HL-60 (cell line): Measurements from ENCODE around the gene DUSP23.

Experiments used
- DNase-seq, 2 experiments: peaks; one replicate each; pipeline ENCODE4 v3.0.0-alpha.2; 2010 to 2020; ENCODE audit warnings: low read depth in 1 of 2, low spot score in 1 of 2
- H3K27ac ChIP-seq: fragments of 250-450 bp; sonication (Bioruptor Pico); replicated peaks from 2 replicates; pipeline ENCODE4 v1.5.1; 2020; ENCODE audit warnings: mild to moderate bottlenecking, moderate library complexity
- H3K27me3 ChIP-seq: fragments of 250-450 bp; sonication (Bioruptor Pico); 2 replicates; pipeline ENCODE4 v1.5.1; 2021; ENCODE audit warnings: mild to moderate bottlenecking, moderate library complexity; ENCODE audit not compliant: insufficient read depth, poor library complexity, severe bottlenecking
- H3K4me3 ChIP-seq: replicated peaks from 2 replicates; pipeline ENCODE4 v1.5.1; 2011; ENCODE audit warnings: mild to moderate bottlenecking, control low read depth, low read length; ENCODE audit not compliant: insufficient read depth
- GABPA ChIP-seq: IDR thresholded peaks from 2 replicates; pipeline ENCODE4 v1.6.1; 2012; ENCODE audit warnings: low read depth
- POLR2AphosphoS5 ChIP-seq: IDR thresholded peaks from 2 replicates; pipeline ENCODE4 v1.6.1; 2012; ENCODE audit warnings: low read depth
- SPI1 ChIP-seq: IDR thresholded peaks from 2 replicates; pipeline ENCODE4 v1.6.1; 2012; ENCODE audit warnings: low read depth, mild to moderate bottlenecking, borderline replicate concordance
- TF ChIP-seq, protein P1 (sequence below): IDR thresholded peaks from 2 replicates; pipeline ENCODE4 v1.6.1; 2012; ENCODE audit warnings: low read depth; ENCODE audit not compliant: insufficient replicate concordance
- TF ChIP-seq, protein P2 (sequence below): IDR thresholded peaks from one replicate; pipeline ENCODE4 v1.5.1; 2011; ENCODE audit warnings: low read length, control low read depth, inconsistent platforms; ENCODE audit not compliant: insufficient read depth

The DUSP23 gene

DNA sequence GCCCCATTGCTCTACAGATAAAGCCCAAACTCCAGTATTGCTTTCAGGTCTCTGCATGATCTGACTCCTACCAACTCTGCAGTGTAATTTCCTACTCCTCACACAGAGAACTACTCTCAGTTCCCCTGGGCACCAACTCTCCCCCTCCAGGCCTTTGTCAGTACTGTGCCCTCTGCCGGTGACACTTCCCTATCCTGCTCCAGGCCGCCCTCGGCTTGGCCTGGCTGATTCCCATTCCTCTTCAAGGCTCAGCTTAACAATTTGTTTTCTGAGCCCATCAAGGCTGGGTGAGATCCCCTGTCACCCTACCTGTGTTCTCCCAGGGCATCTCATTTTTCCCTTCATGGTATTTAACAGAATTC is 48.5 kb downstream of the DUSP23 start:
- TF ChIP-seq, protein P1, sequence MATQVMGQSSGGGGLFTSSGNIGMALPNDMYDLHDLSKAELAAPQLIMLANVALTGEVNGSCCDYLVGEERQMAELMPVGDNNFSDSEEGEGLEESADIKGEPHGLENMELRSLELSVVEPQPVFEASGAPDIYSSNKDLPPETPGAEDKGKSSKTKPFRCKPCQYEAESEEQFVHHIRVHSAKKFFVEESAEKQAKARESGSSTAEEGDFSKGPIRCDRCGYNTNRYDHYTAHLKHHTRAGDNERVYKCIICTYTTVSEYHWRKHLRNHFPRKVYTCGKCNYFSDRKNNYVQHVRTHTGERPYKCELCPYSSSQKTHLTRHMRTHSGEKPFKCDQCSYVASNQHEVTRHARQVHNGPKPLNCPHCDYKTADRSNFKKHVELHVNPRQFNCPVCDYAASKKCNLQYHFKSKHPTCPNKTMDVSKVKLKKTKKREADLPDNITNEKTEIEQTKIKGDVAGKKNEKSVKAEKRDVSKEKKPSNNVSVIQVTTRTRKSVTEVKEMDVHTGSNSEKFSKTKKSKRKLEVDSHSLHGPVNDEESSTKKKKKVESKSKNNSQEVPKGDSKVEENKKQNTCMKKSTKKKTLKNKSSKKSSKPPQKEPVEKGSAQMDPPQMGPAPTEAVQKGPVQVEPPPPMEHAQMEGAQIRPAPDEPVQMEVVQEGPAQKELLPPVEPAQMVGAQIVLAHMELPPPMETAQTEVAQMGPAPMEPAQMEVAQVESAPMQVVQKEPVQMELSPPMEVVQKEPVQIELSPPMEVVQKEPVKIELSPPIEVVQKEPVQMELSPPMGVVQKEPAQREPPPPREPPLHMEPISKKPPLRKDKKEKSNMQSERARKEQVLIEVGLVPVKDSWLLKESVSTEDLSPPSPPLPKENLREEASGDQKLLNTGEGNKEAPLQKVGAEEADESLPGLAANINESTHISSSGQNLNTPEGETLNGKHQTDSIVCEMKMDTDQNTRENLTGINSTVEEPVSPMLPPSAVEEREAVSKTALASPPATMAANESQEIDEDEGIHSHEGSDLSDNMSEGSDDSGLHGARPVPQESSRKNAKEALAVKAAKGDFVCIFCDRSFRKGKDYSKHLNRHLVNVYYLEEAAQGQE = no peak
- TF ChIP-seq POLR2AphosphoS5 (no peak), SPI1 (peak; percentile 69), GABPA (no peak)
- TF ChIP-seq, protein P2, sequence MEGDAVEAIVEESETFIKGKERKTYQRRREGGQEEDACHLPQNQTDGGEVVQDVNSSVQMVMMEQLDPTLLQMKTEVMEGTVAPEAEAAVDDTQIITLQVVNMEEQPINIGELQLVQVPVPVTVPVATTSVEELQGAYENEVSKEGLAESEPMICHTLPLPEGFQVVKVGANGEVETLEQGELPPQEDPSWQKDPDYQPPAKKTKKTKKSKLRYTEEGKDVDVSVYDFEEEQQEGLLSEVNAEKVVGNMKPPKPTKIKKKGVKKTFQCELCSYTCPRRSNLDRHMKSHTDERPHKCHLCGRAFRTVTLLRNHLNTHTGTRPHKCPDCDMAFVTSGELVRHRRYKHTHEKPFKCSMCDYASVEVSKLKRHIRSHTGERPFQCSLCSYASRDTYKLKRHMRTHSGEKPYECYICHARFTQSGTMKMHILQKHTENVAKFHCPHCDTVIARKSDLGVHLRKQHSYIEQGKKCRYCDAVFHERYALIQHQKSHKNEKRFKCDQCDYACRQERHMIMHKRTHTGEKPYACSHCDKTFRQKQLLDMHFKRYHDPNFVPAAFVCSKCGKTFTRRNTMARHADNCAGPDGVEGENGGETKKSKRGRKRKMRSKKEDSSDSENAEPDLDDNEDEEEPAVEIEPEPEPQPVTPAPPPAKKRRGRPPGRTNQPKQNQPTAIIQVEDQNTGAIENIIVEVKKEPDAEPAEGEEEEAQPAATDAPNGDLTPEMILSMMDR = peak; percentile 47
- Histone ChIP-seq H3K4me3 (no peak overlapping the region), H3K27ac (no peak overlapping the region), H3K27me3 (no peaks in the 10 kb centered on the region)
- DNase-seq = peak; percentile 61 to 80

DNA sequence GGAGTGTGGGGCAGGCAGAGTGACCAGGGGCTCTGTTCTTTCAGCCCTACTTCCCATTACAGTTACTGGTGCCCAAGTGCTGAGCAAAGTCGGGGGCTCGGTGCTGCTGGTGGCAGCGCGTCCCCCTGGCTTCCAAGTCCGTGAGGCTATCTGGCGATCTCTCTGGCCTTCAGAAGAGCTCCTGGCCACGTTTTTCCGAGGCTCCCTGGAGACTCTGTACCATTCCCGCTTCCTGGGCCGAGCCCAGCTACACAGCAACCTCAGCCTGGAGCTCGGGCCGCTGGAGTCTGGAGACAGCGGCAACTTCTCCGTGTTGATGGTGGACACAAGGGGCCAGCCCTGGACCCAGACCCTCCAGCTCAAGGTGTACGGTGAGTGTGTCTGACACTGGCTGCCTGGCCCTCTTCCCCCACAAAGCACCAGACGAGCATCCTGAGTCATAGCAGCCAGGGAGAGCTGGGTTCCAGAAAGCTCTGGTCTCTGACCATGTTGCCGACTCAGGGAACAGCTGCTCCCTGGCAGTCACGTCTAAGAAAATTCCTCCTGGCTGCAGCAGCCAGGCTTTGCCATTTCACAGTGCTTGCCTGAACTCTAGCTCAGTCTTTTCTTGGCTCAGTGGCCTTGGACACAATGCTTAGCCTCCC is 49.2 kb downstream of the DUSP23 start:
- Histone ChIP-seq H3K27ac (no peak overlapping the region), H3K27me3 (no peaks in the 10 kb centered on the region), H3K4me3 (no peak overlapping the region)
- DNase-seq = no peak
- TF ChIP-seq, protein P1 = no peak
- TF ChIP-seq SPI1 = no peak
- no peak for TF ChIP-seq GABPA
- TF ChIP-seq, protein P2 = no peak
- no peak for TF ChIP-seq POLR2AphosphoS5

- no peak for DNase-seq
- no peak for TF ChIP-seq SPI1
- no peak for TF ChIP-seq POLR2AphosphoS5
- TF ChIP-seq, protein P1 = no peak
- no peak for TF ChIP-seq GABPA
- TF ChIP-seq, protein P2 = no peak
- Histone ChIP-seq H3K4me3 (no peak overlapping the region), H3K27ac (no peak overlapping the region), H3K27me3 (no peaks in the 10 kb centered on the region)
These were observed 50.0 kb downstream of the DUSP23 start for GRCh38 chr1:159830722-159831121.
